NCI-H526 treated with DMSO at 0.1 percent for 48 hours (cell line): ENCODE measurements around the gene GNAI3.

Experiments used
- DNase-seq: peaks from one replicate; lab custom pipeline; 2025; lab: John Stamatoyannopoulos, UW

GNAI3 gene

GRCh38 chr1:109661391-109661790, 113.0 kb downstream of the GNAI3 start:
- no peak for DNase-seq

GRCh38 chr1:109664671-109665070, 116.3 kb downstream of the GNAI3 start:
- DNase-seq: no peak

GRCh38 chr1:109667452-109668122, 119.2 kb downstream of the GNAI3 start, which contains the start of gene GSTM2:
GSTM2 (plus strand) TSS chr1:109668057; CDS start chr1:109668116, 59 bp downstream.
- peak; percentile 82 for DNase-seq
